Effector CD4-positive, alpha-beta T cell (primary cell): Measurements from ENCODE around the gene IL4I1.

ENCODE experiments used
- DNase-seq: peaks from one replicate; pipeline ENCODE4 v3.0.0-alpha.2; 2020

The IL4I1 gene

GRCh38 chr19:49877020-49877878 is 19.4 kb downstream of the IL4I1 start, which contains the start of the genes AKT1S1 and TBC1D17:
AKT1S1 (minus strand) TSS chr19:49877355; CDS start chr19:49873295, 4,060 bp downstream.
TBC1D17 (plus strand) TSS chr19:49877702; CDS start chr19:49877724, 22 bp downstream.
- peak; percentile 98 for DNase-seq

- DNase-seq = peak; percentile 95
Measured at GRCh38 chr19:49876422-49877019, 20.2 kb downstream of the IL4I1 start.

- DNase-seq = peak; percentile 32
Measured at GRCh38 chr19:49875857-49876421, 20.7 kb downstream of the IL4I1 start.

GRCh38 chr19:49875177-49875576 is 21.5 kb downstream of the IL4I1 start:
- no peak for DNase-seq

GRCh38 chr19:49874503-49875157 is 22.1 kb downstream of the IL4I1 start:
- DNase-seq = no peak

GRCh38 chr19:49873834-49874233 is 22.9 kb downstream of the IL4I1 start:
- DNase-seq = no peak

GRCh38 chr19:49873129-49873521 is 23.6 kb downstream of the IL4I1 start:
- no peak for DNase-seq

- no peak for DNase-seq
Measured at GRCh38 chr19:49872245-49873128, 24.2 kb downstream of the IL4I1 start.

GRCh38 chr19:49871349-49871985 is 25.2 kb downstream of the IL4I1 start:
- DNase-seq = no peak

GRCh38 chr19:49870309-49870901 is 26.3 kb downstream of the IL4I1 start:
- no peak for DNase-seq

- DNase-seq = peak; percentile 86
Measured at GRCh38 chr19:49869484-49870308, 27.0 kb downstream of the IL4I1 start.

- DNase-seq = no peak
Measured at GRCh38 chr19:49869009-49869483, 27.6 kb downstream of the IL4I1 start.

GRCh38 chr19:49866933-49867782 is 29.5 kb downstream of the IL4I1 start, which contains the start of gene PNKP:
PNKP (minus strand) TSS chr19:49867576; CDS start chr19:49867204, 372 bp downstream.
- peak; percentile 75 for DNase-seq

- no peak for DNase-seq
Measured at GRCh38 chr19:49864890-49865289, 31.8 kb downstream of the IL4I1 start.

- no peak for DNase-seq
Measured at GRCh38 chr19:49863935-49864320, 32.8 kb downstream of the IL4I1 start.

GRCh38 chr19:49863254-49863934 is 33.3 kb downstream of the IL4I1 start:
- DNase-seq = no peak

GRCh38 chr19:49862391-49863253 is 34.1 kb downstream of the IL4I1 start:
- DNase-seq = no peak
